ENCODE data around the gene RHO.

- TF ChIP-seq, protein P1, sequence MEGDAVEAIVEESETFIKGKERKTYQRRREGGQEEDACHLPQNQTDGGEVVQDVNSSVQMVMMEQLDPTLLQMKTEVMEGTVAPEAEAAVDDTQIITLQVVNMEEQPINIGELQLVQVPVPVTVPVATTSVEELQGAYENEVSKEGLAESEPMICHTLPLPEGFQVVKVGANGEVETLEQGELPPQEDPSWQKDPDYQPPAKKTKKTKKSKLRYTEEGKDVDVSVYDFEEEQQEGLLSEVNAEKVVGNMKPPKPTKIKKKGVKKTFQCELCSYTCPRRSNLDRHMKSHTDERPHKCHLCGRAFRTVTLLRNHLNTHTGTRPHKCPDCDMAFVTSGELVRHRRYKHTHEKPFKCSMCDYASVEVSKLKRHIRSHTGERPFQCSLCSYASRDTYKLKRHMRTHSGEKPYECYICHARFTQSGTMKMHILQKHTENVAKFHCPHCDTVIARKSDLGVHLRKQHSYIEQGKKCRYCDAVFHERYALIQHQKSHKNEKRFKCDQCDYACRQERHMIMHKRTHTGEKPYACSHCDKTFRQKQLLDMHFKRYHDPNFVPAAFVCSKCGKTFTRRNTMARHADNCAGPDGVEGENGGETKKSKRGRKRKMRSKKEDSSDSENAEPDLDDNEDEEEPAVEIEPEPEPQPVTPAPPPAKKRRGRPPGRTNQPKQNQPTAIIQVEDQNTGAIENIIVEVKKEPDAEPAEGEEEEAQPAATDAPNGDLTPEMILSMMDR (IDR thresholded peaks at IDR 0.05; ENCODE audit: poor library complexity) = no peak
- no peak for TF ChIP-seq EZH2 (IDR thresholded peaks at IDR 0.05; ENCODE audit: borderline replicate concordance)
These were observed 15.8 kb upstream of the RHO start for GRCh38 chr3:129512595-129512994.
